K562 (cell line): ENCODE results near the gene SLC7A8. TPM values are rescaled to one million over a fixed set of nuclear protein-coding genes. Genes with fewer than 3 reads are reported as not detected.

Experiments used
- ATF4 ChIP-seq: fragments of 450-650 bp; formaldehyde crosslinking; IDR thresholded peaks from 2 replicates; pipeline ENCODE4 v1.4.0; 2022; ENCODE audit warnings: mild to moderate bottlenecking, moderate library complexity
- CTBP1 ChIP-seq: fragments of 450-650 bp; IDR thresholded peaks from 2 replicates; pipeline ENCODE4 v1.6.1; 2016; ENCODE audit warnings: borderline replicate concordance
- ELF4 ChIP-seq: fragments of 450-650 bp; formaldehyde crosslinking; IDR thresholded peaks from 2 replicates; pipeline ENCODE4 v1.4.0; 2022; ENCODE audit warnings: missing genetic modification characterization
- EP400 ChIP-seq: fragments of 450-650 bp; IDR thresholded peaks from 2 replicates; pipeline ENCODE4 v1.6.1; 2017; ENCODE audit warnings: antibody characterized with exemption, mild to moderate bottlenecking, moderate library complexity
- GABPB1 ChIP-seq: sonication (generic); formaldehyde crosslinking; IDR thresholded peaks from 2 replicates; pipeline ENCODE4 v1.8.0; 2022; ENCODE audit warnings: mild to moderate bottlenecking, missing genetic modification reagents
- MNT ChIP-seq, 2 experiments: fragments of 450-650 bp; conservative IDR thresholded peaks; 2 replicates each; pipeline ENCODE4 v1.6.1; 2017; ENCODE audit warnings: mild to moderate bottlenecking in 2 of 2, moderate library complexity in 2 of 2
- POLR2A ChIP-seq: fragments of 450-650 bp; conservative IDR thresholded peaks from 2 replicates; pipeline ENCODE4 v1.6.1; 2016
- POLR2G ChIP-seq: fragments of 200-400 bp; formaldehyde crosslinking; IDR thresholded peaks from 2 replicates; pipeline ENCODE4 v1.6.1; 2017; ENCODE audit warnings: low read depth, mild to moderate bottlenecking, antibody characterized with exemption, low read length, moderate library complexity
- PTRF ChIP-seq: fragments of 450-650 bp; IDR thresholded peaks from 2 replicates; pipeline ENCODE4 v1.6.1; 2016; ENCODE audit warnings: mild to moderate bottlenecking, missing genetic modification characterization, missing compliant biosample characterization
- PTTG1 ChIP-seq: fragments of 450-650 bp; IDR thresholded peaks from 2 replicates; pipeline ENCODE4 v1.6.1; 2016; ENCODE audit warnings: low read depth, mild to moderate bottlenecking, missing genetic modification characterization, missing compliant biosample characterization
- RBBP5 ChIP-seq: fragments of 200-600 bp; sonication (generic); IDR thresholded peaks from 2 replicates; pipeline ENCODE4 v1.6.1; 2012; ENCODE audit warnings: borderline replicate concordance, mild to moderate bottlenecking, low read length, control low read depth, inconsistent platforms; ENCODE audit not compliant: insufficient read depth, poor library complexity, severe bottlenecking
- TBP ChIP-seq: optimal IDR thresholded peaks from 2 replicates; pipeline ENCODE3; 2011; ENCODE audit warnings: low read depth, low read length, improper control_type of control experiment
- USF1 ChIP-seq: sonication (generic); formaldehyde crosslinking; IDR thresholded peaks from 2 replicates; pipeline ENCODE4 v1.9.0; 2022; ENCODE audit warnings: mild to moderate bottlenecking, missing genetic modification reagents
- ZNF318 ChIP-seq, 2 experiments: fragments of 450-650 bp; IDR thresholded peaks; 2 replicates each; pipeline ENCODE4 v1.6.1; 2016; ENCODE audit warnings: mild to moderate bottlenecking in 2 of 2, borderline replicate concordance in 1 of 2, low read depth in 1 of 2, moderate library complexity in 1 of 2
- ZNF347 ChIP-seq: fragments of 450-650 bp; formaldehyde crosslinking; IDR thresholded peaks from 2 replicates; pipeline ENCODE4 v1.4.0; 2020; ENCODE audit warnings: low read depth, mild to moderate bottlenecking, moderate library complexity
- ZNF561 ChIP-seq: fragments of 450-650 bp; formaldehyde crosslinking; conservative IDR thresholded peaks from 2 replicates; pipeline ENCODE4 v1.4.0; 2020; ENCODE audit warnings: mild to moderate bottlenecking, moderate library complexity
- ZNF584 ChIP-seq: fragments of 200-800 bp; sonication (Bioruptor generic); IDR thresholded peaks from 2 replicates; pipeline ENCODE4 v1.6.1; 2016; ENCODE audit warnings: low read depth, mild to moderate bottlenecking, missing genetic modification characterization, missing compliant biosample characterization
- polyA plus RNA-seq, 8 experiments: library from polyadenylated mRNA; depleted of rRNA in 4 of 8; stranded (reverse) in 5 of 8; unstranded in 3 of 8; fragments of >200 nt; fragmentation: Nextera tagmentation in 2 of 8; fragmentation: Illumina TruSeq in 1 of 8; extraction: Ambion mirVana in 2 of 8; extraction: Trizol in 1 of 8; gene quantifications; 2 replicates each; pipeline versions ENCODE4 v1.2.1 to v1.2.3, GENCODE V29; 2011 to 2014; ENCODE audit warnings: inconsistent platforms in 1 of 8, missing spikeins in 1 of 8
- total RNA-seq, 7 experiments: library from RNA; depleted of rRNA in 6 of 7; stranded (reverse); fragments of >200 nt in 6 of 7; fragmentation: Illumina TruSeq in 2 of 7; extraction: Trizol in 2 of 7; gene quantifications; 2 replicates each; pipeline versions ENCODE4 v1.2.1 to v1.2.3, GENCODE V29; 2011 to 2021; ENCODE audit warnings: low replicate concordance in 1 of 7

Gene SLC7A8
- total and polyA plus RNA-seq, 9 of the 15 experiments (the other 6 are each of a cell fraction or from before 2014, with no cell fraction given) = 2.0 to 33.0 (median 6.0) TPM

- TF ChIP-seq ZNF318 (IDR thresholded peaks at IDR 0.05; ENCODE audit: borderline replicate concordance in 1 of 2, low read depth in 1 of 2) (peak in 1 of 2 experiments; percentile 88; a peak in 2 of 4 replicates), TBP (no peak), ELF4 (CRISPR knock-in tag) (no peak), ZNF584 (CRISPR knock-in tag) (no peak), POLR2A (no peak), PTRF (tag) (0 out of 2 replicates have a peak, but pooled peaks have one; percentile 31), MNT (conservative IDR thresholded peaks at IDR 0.05) (no peak), EP400 (no peak), PTTG1 (tag) (no peak), RBBP5 (no peak), POLR2G (no peak), ZNF347 (CRISPR knock-in tag) (no peak), CTBP1 (peak; percentile 39; the same call in 1 of the 2 replicates), ATF4 (CRISPR knock-in tag) (no peak), USF1 (CRISPR knock-in tag) (no peak), ZNF561 (CRISPR knock-in tag) (no peak), GABPB1 (CRISPR knock-in tag) (no peak; the same call in 1 of the 2 replicates)
Observed at GRCh38 chr14:23154964-23155587, 28.4 kb downstream of the SLC7A8 start (continued).
